ENCODE data around the gene PEAR1. TPM values are rescaled to one million over a fixed set of nuclear protein-coding genes. Genes with fewer than 3 reads are reported as not detected.

The PEAR1 gene
- total and polyA plus RNA-seq, 8 donors: 1.2 to 16.3 (median 2.7) TPM

DNA sequence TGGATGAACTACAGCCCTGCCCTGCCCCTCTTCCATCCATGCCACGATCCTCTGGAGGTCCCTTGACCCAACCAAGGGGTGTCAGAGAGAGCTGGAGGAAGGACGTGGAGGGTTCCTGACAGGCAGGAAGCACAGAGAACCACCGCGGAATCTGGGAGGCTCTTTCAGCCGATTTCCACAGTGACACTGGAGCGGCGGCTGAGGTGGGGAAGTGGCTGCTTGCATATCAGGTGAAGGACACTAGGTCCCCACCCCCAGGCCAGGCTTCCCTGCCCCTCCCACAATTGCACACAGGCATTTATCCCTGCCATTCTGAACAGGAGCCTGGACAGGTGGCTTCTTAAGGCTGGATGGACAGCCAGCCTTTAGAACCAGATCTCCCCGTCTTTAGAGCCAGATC, 44.4 kb downstream of the PEAR1 start:
- WGBS, 5 donors: 76 to 83% (median 79%) methylated on average over 8 of the region's 8 CpGs

DNA sequence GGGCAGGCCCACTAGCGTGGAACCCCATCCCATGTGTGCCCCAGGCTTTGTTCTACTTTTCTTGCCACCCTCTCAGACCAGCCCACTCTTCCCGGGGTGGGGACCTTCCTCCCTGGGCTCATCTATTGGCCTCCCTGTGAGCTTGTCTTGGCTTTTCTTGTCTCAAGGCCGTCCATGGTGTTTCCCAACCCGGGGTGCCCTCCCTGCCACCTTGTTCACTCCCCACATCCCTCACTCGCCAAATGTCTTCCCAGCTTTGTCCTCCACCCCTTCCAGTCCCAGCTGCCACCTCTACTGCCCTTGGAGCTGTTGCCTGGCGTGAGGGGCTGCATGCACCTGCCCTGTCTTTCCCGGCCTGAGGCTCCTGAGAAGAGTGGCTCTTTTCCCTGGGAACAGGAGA, 45.3 kb downstream of the PEAR1 start:
- Histone ChIP-seq H3K9me3 (no peaks in the 10 kb centered on the region), H3K36me3 (peaks cover 38 to 93% (median 89%) of the 10 kb centered on the region in 4 donors), H3K4me1 (no peaks in the 10 kb centered on the region), H3K4me3 (no peak overlapping the region), H3K27ac (no peak overlapping the region), H3K27me3 (no peaks in the 10 kb centered on the region)
- TF ChIP-seq EP300 (IDR thresholded peaks at IDR 0.05) (no peak), POLR2A (IDR thresholded peaks at IDR 0.05) (no peak), POLR2AphosphoS5 (IDR thresholded peaks at IDR 0.05) (no peak)
- TF ChIP-seq, protein P1, sequence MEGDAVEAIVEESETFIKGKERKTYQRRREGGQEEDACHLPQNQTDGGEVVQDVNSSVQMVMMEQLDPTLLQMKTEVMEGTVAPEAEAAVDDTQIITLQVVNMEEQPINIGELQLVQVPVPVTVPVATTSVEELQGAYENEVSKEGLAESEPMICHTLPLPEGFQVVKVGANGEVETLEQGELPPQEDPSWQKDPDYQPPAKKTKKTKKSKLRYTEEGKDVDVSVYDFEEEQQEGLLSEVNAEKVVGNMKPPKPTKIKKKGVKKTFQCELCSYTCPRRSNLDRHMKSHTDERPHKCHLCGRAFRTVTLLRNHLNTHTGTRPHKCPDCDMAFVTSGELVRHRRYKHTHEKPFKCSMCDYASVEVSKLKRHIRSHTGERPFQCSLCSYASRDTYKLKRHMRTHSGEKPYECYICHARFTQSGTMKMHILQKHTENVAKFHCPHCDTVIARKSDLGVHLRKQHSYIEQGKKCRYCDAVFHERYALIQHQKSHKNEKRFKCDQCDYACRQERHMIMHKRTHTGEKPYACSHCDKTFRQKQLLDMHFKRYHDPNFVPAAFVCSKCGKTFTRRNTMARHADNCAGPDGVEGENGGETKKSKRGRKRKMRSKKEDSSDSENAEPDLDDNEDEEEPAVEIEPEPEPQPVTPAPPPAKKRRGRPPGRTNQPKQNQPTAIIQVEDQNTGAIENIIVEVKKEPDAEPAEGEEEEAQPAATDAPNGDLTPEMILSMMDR (IDR thresholded peaks at IDR 0.05): no peak
- WGBS, 5 donors: 80 to 85% (median 83%) methylated on average over 7 of the region's 7 CpGs
- DNase-seq: no peak
- intact Hi-C loops (cut with DNase I; ENCODE audit: low total_unique reads): no loop called here

More for the DNA sequence above, 44.4 kb downstream of the PEAR1 start:
- DNase-seq: no peak
- Histone ChIP-seq H3K4me3 (no peak overlapping the region), H3K9me3 (no peaks in the 10 kb centered on the region), H3K27ac (no peak overlapping the region), H3K36me3 (peaks cover 29 to 84% (median 80%) of the 10 kb centered on the region in 4 donors), H3K4me1 (no peaks in the 10 kb centered on the region), H3K27me3 (no peaks in the 10 kb centered on the region)
- intact Hi-C loops (cut with DNase I; ENCODE audit: low total_unique reads): no loop called here
- TF ChIP-seq, protein P1 (IDR thresholded peaks at IDR 0.05): no peak
- TF ChIP-seq EP300 (IDR thresholded peaks at IDR 0.05) (no peak), POLR2A (IDR thresholded peaks at IDR 0.05) (no peak), POLR2AphosphoS5 (IDR thresholded peaks at IDR 0.05) (no peak)

DNA sequence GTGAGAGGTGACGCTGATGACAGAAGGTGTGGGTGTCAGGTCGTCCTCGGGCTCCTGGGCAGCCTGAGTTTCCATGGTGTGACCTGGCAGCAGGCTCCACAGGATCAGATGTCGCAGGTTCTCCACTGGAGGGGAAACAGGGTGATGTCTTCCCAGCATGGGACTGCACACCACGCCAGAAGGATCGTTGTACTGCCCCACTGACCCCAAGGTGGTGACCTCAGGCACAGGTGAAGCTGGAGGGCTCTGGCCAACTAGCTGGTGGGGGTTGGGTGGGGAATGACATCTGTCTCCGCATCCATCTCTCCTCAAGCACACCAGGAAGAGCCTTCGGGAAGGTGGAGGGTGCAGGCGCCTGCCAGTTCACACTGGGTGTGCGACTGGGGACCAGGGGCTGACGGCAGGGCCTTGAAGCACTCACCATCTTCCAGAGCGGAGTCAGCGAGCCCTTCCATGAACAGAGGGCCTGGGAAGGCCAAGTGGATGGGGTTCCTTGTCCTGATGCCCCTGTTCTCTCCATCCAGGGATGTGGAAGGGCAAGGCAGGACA, 46.3 kb downstream of the PEAR1 start:
- H3K9me3 ChIP-seq: no peaks in the 10 kb centered on the region
- H3K36me3 ChIP-seq: peaks cover 49 to 100% (median 98%) of the 10 kb centered on the region in 4 donors
- no peak for DNase-seq
- no peak overlapping the region for H3K27ac ChIP-seq
- no peaks in the 10 kb centered on the region for H3K4me1 ChIP-seq
- no peak overlapping the region for H3K4me3 ChIP-seq
- TF ChIP-seq, protein P1 (IDR thresholded peaks at IDR 0.05): no peak
- no peak for TF ChIP-seq POLR2AphosphoS5 (IDR thresholded peaks at IDR 0.05)
- TF ChIP-seq EP300 (IDR thresholded peaks at IDR 0.05): no peak
- TF ChIP-seq POLR2A (IDR thresholded peaks at IDR 0.05): no peak
- intact Hi-C loops (cut with DNase I; ENCODE audit: low total_unique reads): no loop called here
- no peaks in the 10 kb centered on the region for H3K27me3 ChIP-seq
- 83 to 92% (median 89%) methylated on average over 3 to 13 of the region's 13 CpGs for WGBS, 5 donors

DNA sequence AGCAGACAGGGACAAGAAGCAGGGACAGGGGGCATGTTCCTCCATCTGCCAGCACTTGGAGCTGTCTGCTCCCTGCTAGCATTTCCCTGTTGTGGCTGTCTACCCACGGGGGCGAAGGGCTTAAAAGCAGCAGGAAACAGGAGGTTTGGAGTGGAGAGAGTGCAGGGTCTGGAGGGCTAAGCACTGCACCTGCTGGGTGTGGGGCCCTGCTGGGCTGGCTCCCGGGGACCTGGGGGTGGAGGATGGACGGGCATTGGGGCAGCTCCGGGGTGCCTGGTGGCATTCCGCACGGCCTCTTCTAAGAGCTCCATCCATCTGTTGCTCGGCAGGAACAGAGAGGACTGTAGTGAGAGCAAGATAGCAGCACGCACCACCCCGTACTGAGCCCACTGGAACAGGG, 48.2 kb downstream of the PEAR1 start:
- no peak for TF ChIP-seq POLR2A (IDR thresholded peaks at IDR 0.05)
- TF ChIP-seq, protein P1 (IDR thresholded peaks at IDR 0.05): no peak
- no peak for TF ChIP-seq POLR2AphosphoS5 (IDR thresholded peaks at IDR 0.05)
- no peak for TF ChIP-seq EP300 (IDR thresholded peaks at IDR 0.05)
- H3K36me3 ChIP-seq: peaks cover 67 to 100% (median 100%) of the 10 kb centered on the region in 4 donors
- DNase-seq: no peak
- H3K4me1 ChIP-seq: no peaks in the 10 kb centered on the region
- no peak overlapping the region for H3K27ac ChIP-seq
- H3K9me3 ChIP-seq: no peaks in the 10 kb centered on the region
- no peak overlapping the region for H3K4me3 ChIP-seq
- intact Hi-C loops (cut with DNase I; ENCODE audit: low total_unique reads): no loop called here
- H3K27me3 ChIP-seq: no peaks in the 10 kb centered on the region
- 85 to 94% (median 93%) methylated on average over 10 of the region's 10 CpGs for WGBS, 5 donors
